HepG2 (cell line): ENCODE results near the gene KMT2D. TPM values are rescaled to one million over a fixed set of nuclear protein-coding genes. Genes with fewer than 3 reads are reported as not detected.

Experiments used
- ARID3A ChIP-seq: IDR thresholded peaks from 2 replicates; pipeline ENCODE4 v1.6.1; 2012; ENCODE audit warnings: low read depth, low read length, improper control_type of control experiment
- ATF3 ChIP-seq: sonication (generic); formaldehyde crosslinking; IDR thresholded peaks from 2 replicates; pipeline ENCODE4 v1.4.0; 2020; ENCODE audit warnings: missing genetic modification reagents
- ATF6 ChIP-seq: sonication (generic); formaldehyde crosslinking; conservative IDR thresholded peaks from 2 replicates; pipeline ENCODE4 v1.4.0; 2020; ENCODE audit warnings: missing genetic modification reagents
- CREM ChIP-seq, 2 experiments: sonication (generic) in 1 of 2; formaldehyde crosslinking in 1 of 2; IDR thresholded peaks; 2 replicates each; pipeline versions ENCODE4 v1.4.0 to v1.6.1; 2016 to 2020; ENCODE audit warnings: antibody characterized with exemption in 1 of 2, mild to moderate bottlenecking in 1 of 2, missing genetic modification reagents in 1 of 2
- GLI4 ChIP-seq: sonication (generic); formaldehyde crosslinking; IDR thresholded peaks from 2 replicates; pipeline ENCODE4 v1.5.1; 2020; ENCODE audit warnings: missing genetic modification reagents, mild to moderate bottlenecking, moderate library complexity, borderline replicate concordance
- HBP1 ChIP-seq: IDR thresholded peaks from 2 replicates; pipeline ENCODE4 v1.6.1; 2016; ENCODE audit warnings: low read depth, control low read depth
- HMGXB4 ChIP-seq, 2 experiments: sonication (generic) in 1 of 2; formaldehyde crosslinking in 1 of 2; IDR thresholded peaks; 2 replicates each; pipeline versions ENCODE4 v1.4.0 to v1.6.1; 2018 to 2020; ENCODE audit warnings: missing genetic modification reagents in 2 of 2, borderline replicate concordance in 1 of 2, low read depth in 1 of 2, mild to moderate bottlenecking in 1 of 2, missing biosample characterization in 1 of 2
- MED13 ChIP-seq: sonication (generic); formaldehyde crosslinking; IDR thresholded peaks from 2 replicates; pipeline ENCODE4 v1.5.0; 2020; ENCODE audit warnings: missing genetic modification reagents
- NFE2 ChIP-seq: sonication (generic); formaldehyde crosslinking; IDR thresholded peaks from 2 replicates; pipeline ENCODE4 v1.4.0; 2020; ENCODE audit warnings: missing genetic modification reagents
- NPAS2 ChIP-seq: sonication (generic); formaldehyde crosslinking; IDR thresholded peaks from 2 replicates; pipeline ENCODE4 v1.8.0; 2022; ENCODE audit warnings: mild to moderate bottlenecking, missing genetic modification reagents, borderline replicate concordance
- SAFB2 ChIP-seq: sonication (generic); formaldehyde crosslinking; IDR thresholded peaks from 2 replicates; pipeline ENCODE4 v1.5.1; 2020; ENCODE audit warnings: missing genetic modification reagents, low read depth, mild to moderate bottlenecking, borderline replicate concordance
- SMYD3 ChIP-seq: sonication (generic); formaldehyde crosslinking; IDR thresholded peaks from 2 replicates; pipeline ENCODE4 v1.8.1; 2023; ENCODE audit warnings: mild to moderate bottlenecking, missing genetic modification reagents
- TEF ChIP-seq: sonication (generic); formaldehyde crosslinking; IDR thresholded peaks from 2 replicates; pipeline ENCODE4 v1.5.0; 2020; ENCODE audit warnings: missing genetic modification reagents
- ZNF275 ChIP-seq: sonication (generic); formaldehyde crosslinking; IDR thresholded peaks from 2 replicates; pipeline ENCODE4 v1.8.0; 2022; ENCODE audit warnings: missing genetic modification reagents, mild to moderate bottlenecking, inconsistent platforms, borderline replicate concordance
- ZNF619 ChIP-seq: sonication (generic); formaldehyde crosslinking; IDR thresholded peaks from 2 replicates; pipeline ENCODE4 v1.4.0; 2020; ENCODE audit warnings: mild to moderate bottlenecking, missing genetic modification reagents
- ZNF652 ChIP-seq: IDR thresholded peaks from 2 replicates; pipeline ENCODE4 v1.6.1; 2016; ENCODE audit warnings: low read depth, borderline replicate concordance
- ZNF766 ChIP-seq: sonication (generic); formaldehyde crosslinking; IDR thresholded peaks from 2 replicates; pipeline ENCODE4 v1.5.0; 2020; ENCODE audit warnings: missing genetic modification reagents, borderline replicate concordance
- polyA plus RNA-seq, 8 experiments: library from polyadenylated mRNA; depleted of rRNA in 3 of 8; stranded (reverse) in 7 of 8; unstranded in 1 of 8; fragments of >200 nt; fragmentation: Illumina TruSeq in 4 of 8; extraction: Trizol in 4 of 8; gene quantifications; 2 replicates each; pipeline versions ENCODE4 v1.2.1 to v1.2.3, GENCODE V29; 2011 to 2016; ENCODE audit warnings: low read depth in 4 of 8, missing spikeins in 1 of 8, mixed read lengths in 1 of 8; ENCODE audit not compliant: insufficient read depth in 1 of 8
- total RNA-seq, 5 experiments: library from RNA; depleted of rRNA; stranded (reverse); fragments of >200 nt; fragmentation: Illumina TruSeq; extraction: Trizol; gene quantifications; 2 replicates each; pipeline ENCODE4 v1.2.3, GENCODE V29; 2016; ENCODE audit warnings: low read depth in 1 of 5

Gene KMT2D
- total and polyA plus RNA-seq, 2 of the 13 experiments (the other 11 are each of a cell fraction or from before 2014, with no cell fraction given): 8.1 to 10.4 TPM

GRCh38 chr12:49060237-49061156 lies at the start of gene KMT2D (continued):
- TF ChIP-seq ARID3A (peak; percentile 31; the same call in 1 of the 2 replicates), ZNF619 (CRISPR knock-in tag) (no peak), ATF6 (CRISPR knock-in tag) (no peak), ATF3 (CRISPR knock-in tag) (peak; percentile 53; the same call in 1 of the 2 replicates), SAFB2 (peak; percentile 77; the same call in 1 of the 2 replicates), ZNF766 (no peak), TEF (CRISPR knock-in tag) (no peak), MED13 (CRISPR knock-in tag) (no peak), ZNF652 (CRISPR knock-in tag) (peak; percentile 100), ZNF275 (CRISPR knock-in tag) (no peak; the same call in 1 of the 2 replicates), SMYD3 (CRISPR knock-in tag) (no peak), HMGXB4 (CRISPR knock-in tag; IDR thresholded peaks at IDR 0.05; ENCODE audit: borderline replicate concordance in 1 of 2, low read depth in 1 of 2) (peak; percentile 98 to 99), CREM (IDR thresholded peaks at IDR 0.05) (peak; percentile 92), CREM (CRISPR knock-in tag; IDR thresholded peaks at IDR 0.05) (peak; percentile 61; the same call in 1 of the 2 replicates), NFE2 (CRISPR knock-in tag) (peak; percentile 89), HBP1 (CRISPR knock-in tag) (peak; percentile 60; the same call in 1 of the 2 replicates), NPAS2 (CRISPR knock-in tag) (no peak), GLI4 (peak; percentile 95; the same call in 1 of the 2 replicates)
